K562 (cell line): ENCODE results near the gene NBR1. TPM values are rescaled to one million over a fixed set of nuclear protein-coding genes. Genes with fewer than 3 reads are reported as not detected.

Source experiments
- ATAC-seq: fragments of 200-7000 bp; cut with Tn5 transposase; 3 replicates; pipeline ENCODE4 v1.9.1; 2020; ENCODE audit warnings: moderate library complexity
- BruUV-seq: library from RNA; stranded (reverse); fragments of 400-500 nt; replicated peaks from 2 replicates; lab custom pipeline; 2021; lab: Mats Ljungman, UMichigan
- CTCF ChIA-PET: fragments of 300-600 bp; formaldehyde crosslinking; extraction: SDS; loops from one replicate; lab custom pipeline; 2021; ENCODE audit warnings: low intra/inter-chr PET ratio; lab: Yijun Ruan, JAX
- POLR2A ChIA-PET: fragments of 300-600, 350-650 bp; sonication (Branson Sonifier 250); formaldehyde crosslinking; extraction: SDS; loops from one replicate; lab custom pipeline; 2021; ENCODE audit warnings: antibody characterized with exemption, inconsistent platforms; lab: Yijun Ruan, JAX
- DNase-seq, 4 experiments: peaks; one replicate each; pipeline versions ENCODE4 v3.0.0 to v3.0.0-alpha.2; 2011 to 2018; ENCODE audit warnings: low spot score in 3 of 4, mixed read lengths in 3 of 4; ENCODE audit errors: extremely low read depth in 1 of 4
- FAIRE-seq: peaks from 2 replicates; lab custom pipeline; 2011; peaks lifted over from hg19 to GRCh38; lab: Jason Lieb, UNC
- H2AFZ ChIP-seq: 2 replicates; pipeline ENCODE4 v1.6.0; 2011; ENCODE audit warnings: low read depth, low read length, control low read depth, inconsistent platforms
- H3K27ac ChIP-seq: fragments of 200-600 bp; 3 replicates; pipeline ENCODE4 v1.8.0; 2011; ENCODE audit warnings: low read depth, mild to moderate bottlenecking, control low read depth, inconsistent platforms, low read length, moderate library complexity, mixed read lengths; ENCODE audit errors: extremely low read depth
- H3K27me3 ChIP-seq, 2 experiments: fragments of 300-600 bp in 1 of 2; 2 replicates in 1 of 2; 3 replicates in 1 of 2; pipeline versions ENCODE4 v1.6.0 to v1.8.0; 2011; ENCODE audit warnings: inconsistent platforms in 2 of 2, low read length in 2 of 2, mild to moderate bottlenecking in 1 of 2, mixed read lengths in 1 of 2, moderate library complexity in 1 of 2; ENCODE audit not compliant: control insufficient read depth in 2 of 2, insufficient read depth in 2 of 2
- H3K36me3 ChIP-seq: fragments of 300-600 bp; 3 replicates; pipeline ENCODE4 v1.8.0; 2011; ENCODE audit warnings: mild to moderate bottlenecking, low read length, inconsistent platforms; ENCODE audit not compliant: control insufficient read depth, insufficient read depth
- H3K4me1 ChIP-seq, 2 experiments: fragments of 200-600 bp in 1 of 2; replicated peaks in 1 of 2; 2 replicates in 1 of 2; 3 replicates in 1 of 2; pipeline versions ENCODE4 v1.5.1 to v1.8.0; 2011; ENCODE audit warnings: inconsistent platforms in 2 of 2, low read length in 2 of 2, mild to moderate bottlenecking in 1 of 2, mixed read lengths in 1 of 2, moderate library complexity in 1 of 2; ENCODE audit not compliant: control insufficient read depth in 2 of 2, insufficient read depth in 2 of 2
- H3K4me2 ChIP-seq: 2 replicates; pipeline ENCODE4 v1.6.1; 2011; ENCODE audit warnings: low read length, control low read depth, inconsistent platforms, mixed read lengths; ENCODE audit not compliant: insufficient read depth
- H3K4me3 ChIP-seq: fragments of 200-600 bp; sonication (generic), shearing (Covaris generic); 2 replicates; pipeline ENCODE4 v1.5.1; 2016; ENCODE audit warnings: control low read depth, inconsistent platforms
- H3K79me2 ChIP-seq: fragments of 200-600 bp; 3 replicates; pipeline ENCODE4 v1.8.0; 2011; ENCODE audit warnings: low read length, inconsistent platforms; ENCODE audit not compliant: control insufficient read depth, insufficient read depth
- H3K9ac ChIP-seq, 2 experiments: 2 replicates each; pipeline versions ENCODE4 v1.6.0 to v1.6.1; 2011; ENCODE audit warnings: low read depth in 2 of 2, low read length in 2 of 2, control low read depth in 1 of 2, inconsistent platforms in 1 of 2, mild to moderate bottlenecking in 1 of 2, mixed read lengths in 1 of 2; ENCODE audit not compliant: insufficient read depth in 1 of 2
- H3K9me1 ChIP-seq: one replicate; pipeline ENCODE4 v1.6.0; 2011; ENCODE audit warnings: inconsistent platforms, mild to moderate bottlenecking, low read length, moderate library complexity; ENCODE audit not compliant: control insufficient read depth, insufficient read depth
- H3K9me3 ChIP-seq: replicated peaks from 2 replicates; pipeline ENCODE4 v1.5.1; 2011; ENCODE audit warnings: low read depth, low read length, inconsistent platforms; ENCODE audit not compliant: control insufficient read depth, insufficient read depth
- H4K20me1 ChIP-seq: replicated peaks from 2 replicates; pipeline ENCODE4 v1.6.1; 2011; ENCODE audit warnings: low read length, inconsistent platforms, mixed read lengths; ENCODE audit not compliant: control insufficient read depth, insufficient read depth
- E2F6 ChIP-seq, 2 experiments: IDR thresholded peaks; 2 replicates each; pipeline ENCODE4 v1.6.1; 2011; ENCODE audit warnings: borderline replicate concordance in 1 of 2, control low read depth in 1 of 2, low read depth in 1 of 2, low read length in 1 of 2, mild to moderate bottlenecking in 1 of 2, mixed read lengths in 1 of 2, moderate library complexity in 1 of 2; ENCODE audit not compliant: insufficient read depth in 1 of 2, insufficient read length in 1 of 2, poor library complexity in 1 of 2, severe bottlenecking in 1 of 2; ENCODE audit errors: extremely low read depth in 1 of 2
- FOXJ3 ChIP-seq: sonication (generic); formaldehyde crosslinking; IDR thresholded peaks from 2 replicates; pipeline ENCODE4 v1.4.0; 2020; ENCODE audit warnings: mild to moderate bottlenecking, missing genetic modification reagents
- GTF2E2 ChIP-seq: fragments of 200-800 bp; sonication (Bioruptor generic); IDR thresholded peaks from 2 replicates; pipeline ENCODE4 v1.6.1; 2016; ENCODE audit warnings: missing genetic modification characterization, missing compliant biosample characterization
- HNRNPK ChIP-seq: fragments of 200-400 bp; formaldehyde crosslinking; IDR thresholded peaks from one replicate; pipeline ENCODE4 v1.6.1; 2018; ENCODE audit warnings: mild to moderate bottlenecking, low read depth, low read length; ENCODE audit not compliant: poor library complexity, severe bottlenecking
- HOMEZ ChIP-seq: fragments of 250-450 bp; sonication (Bioruptor Pico); IDR thresholded peaks from 2 replicates; pipeline ENCODE4 v1.4.0; 2020; ENCODE audit warnings: mild to moderate bottlenecking, moderate library complexity
- KLF16 ChIP-seq: IDR thresholded peaks from 2 replicates; pipeline ENCODE4 v1.6.1; 2016; ENCODE audit warnings: antibody characterized with exemption
- POLR2A ChIP-seq: fragments of 450-650 bp; conservative IDR thresholded peaks from 2 replicates; pipeline ENCODE4 v1.6.1; 2016
- PREB ChIP-seq: sonication (generic); formaldehyde crosslinking; IDR thresholded peaks from 2 replicates; pipeline ENCODE4 v1.8.1; 2023; ENCODE audit warnings: mild to moderate bottlenecking, missing genetic modification reagents
- RAD21 ChIP-seq, 2 experiments: fragments of 250-450 bp in 1 of 2; fragments of 450-650 bp in 1 of 2; sonication (Bioruptor Pico) in 1 of 2; formaldehyde crosslinking in 1 of 2; IDR thresholded peaks in 1 of 2; conservative IDR thresholded peaks in 1 of 2; 2 replicates each; pipeline versions ENCODE4 v1.4.0 to v1.8.0; 2020 to 2022; ENCODE audit warnings: mild to moderate bottlenecking in 2 of 2, moderate library complexity in 1 of 2
- SLC30A9 ChIP-seq: fragments of 250-450 bp; sonication (Bioruptor Pico); IDR thresholded peaks from 2 replicates; pipeline ENCODE4 v1.8.0; 2022; ENCODE audit warnings: mild to moderate bottlenecking, moderate library complexity
- TAF9B ChIP-seq: fragments of 450-650 bp; IDR thresholded peaks from 2 replicates; pipeline ENCODE4 v1.6.1; 2018; ENCODE audit warnings: mild to moderate bottlenecking; ENCODE audit not compliant: partially characterized antibody
- TGIF2 ChIP-seq: sonication (generic); formaldehyde crosslinking; IDR thresholded peaks from 2 replicates; pipeline ENCODE4 v1.8.1; 2022; ENCODE audit warnings: mild to moderate bottlenecking, missing genetic modification reagents, moderate library complexity
- U2AF1 ChIP-seq: fragments of 200-400 bp; formaldehyde crosslinking; optimal IDR thresholded peaks from 2 replicates; pipeline ENCODE3; 2017; ENCODE audit warnings: mild to moderate bottlenecking, low read depth, low read length, moderate library complexity
- UBTF ChIP-seq, 2 experiments: IDR thresholded peaks; 2 replicates each; pipeline ENCODE4 v1.6.1; 2012; ENCODE audit warnings: improper control_type of control experiment in 2 of 2, low read depth in 2 of 2, low read length in 2 of 2, borderline replicate concordance in 1 of 2
- ZNF717 ChIP-seq: fragments of 250-450 bp; sonication (Bioruptor Pico); IDR thresholded peaks from 2 replicates; pipeline ENCODE4 v1.5.0; 2021
- WGBS: fragments of 100-300 bp; shearing (Covaris generic); methylation state at CpG from one replicate; pipeline ENCODE4 v1.1.6; 2016; ENCODE audit warnings: low coverage, mixed read lengths; ENCODE audit not compliant: insufficient coverage; ENCODE audit errors: missing lambda C conversion rate; 5-methylcytosine and 5-hydroxymethylcytosine counted together
- in situ Hi-C: fragments of 300-500 bp; cut with MboI; formaldehyde crosslinking; loops from 4 replicates; pipeline ENCODE4 v1.15.0; 2018; ENCODE audit warnings: inconsistent platforms, mixed read lengths
- intact Hi-C: fragments of 100-400 bp; cut with micrococcal nuclease; formaldehyde crosslinking; loops from 2 replicates; pipeline ENCODE4 v1.14.2; 2022
- polyA plus RNA-seq, 8 experiments: library from polyadenylated mRNA; depleted of rRNA in 4 of 8; stranded (reverse) in 5 of 8; unstranded in 3 of 8; fragments of >200 nt; fragmentation: Nextera tagmentation in 2 of 8; fragmentation: Illumina TruSeq in 1 of 8; extraction: Ambion mirVana in 2 of 8; extraction: Trizol in 1 of 8; gene quantifications; 2 replicates each; pipeline versions ENCODE4 v1.2.1 to v1.2.3, GENCODE V29; 2011 to 2014; ENCODE audit warnings: inconsistent platforms in 1 of 8, missing spikeins in 1 of 8
- total RNA-seq, 7 experiments: library from RNA; depleted of rRNA in 6 of 7; stranded (reverse); fragments of >200 nt in 6 of 7; fragmentation: Illumina TruSeq in 2 of 7; extraction: Trizol in 2 of 7; gene quantifications; 2 replicates each; pipeline versions ENCODE4 v1.2.1 to v1.2.3, GENCODE V29; 2011 to 2021; ENCODE audit warnings: low replicate concordance in 1 of 7

Gene NBR1
- total and polyA plus RNA-seq, 9 of the 15 experiments (the other 6 are each of a cell fraction or from before 2014, with no cell fraction given) = 4.2 to 70.1 (median 39.9) TPM

- H3K9ac ChIP-seq = peak overlapping the region; percentile 88 to 91
- peak; percentile 37 for ATAC-seq
- WGBS = under 1% methylated on average over 28 of the region's 29 CpGs
- TF ChIP-seq SLC30A9 (CRISPR knock-in tag) = no peak
- no peak for TF ChIP-seq PREB (CRISPR knock-in tag)
- TF ChIP-seq POLR2A = no peak
- no peak for TF ChIP-seq TAF9B
- TF ChIP-seq HOMEZ (CRISPR knock-in tag) = no peak
- TF ChIP-seq KLF16 = no peak
- no peak for TF ChIP-seq GTF2E2 (tag)
- peak in 1 of 2 experiments; percentile 56; a peak in 1 of 4 replicates for TF ChIP-seq UBTF (IDR thresholded peaks at IDR 0.05; ENCODE audit: borderline replicate concordance in 1 of 2, low read depth in 2 of 2, low read length in 2 of 2)
- no peak for TF ChIP-seq FOXJ3 (CRISPR knock-in tag)
- TF ChIP-seq RAD21 (CRISPR knock-in tag; conservative IDR thresholded peaks at IDR 0.05 in 1 of 2, IDR thresholded peaks at IDR 0.05 in 1 of 2) = no peak
- no peak for TF ChIP-seq TGIF2 (CRISPR knock-in tag)
- TF ChIP-seq U2AF1 = no peak
- TF ChIP-seq HNRNPK = no peak
- peak in 1 of 2 experiments; percentile 76 for TF ChIP-seq E2F6 (IDR thresholded peaks at IDR 0.05; ENCODE audit: borderline replicate concordance in 1 of 2, extremely low read depth in 1 of 2, insufficient read depth in 1 of 2, insufficient read length in 1 of 2, low read depth in 1 of 2, low read length in 1 of 2, poor library complexity in 1 of 2, severe bottlenecking in 1 of 2)
- TF ChIP-seq ZNF717 (CRISPR knock-in tag) = no peak
Measured at GRCh38 chr17:43169561-43170139, 1.4 kb upstream of the NBR1 start.

More at GRCh38 chr17:43169561-43170139, 1.4 kb upstream of the NBR1 start:
- no TSS peak for BruUV-seq
- H3K9me1 ChIP-seq = no peaks in the 10 kb centered on the region
- peak overlapping the region; percentile 84 for H3K4me3 ChIP-seq
- peaks cover 48% of the 10 kb centered on the region for H3K79me2 ChIP-seq
- FAIRE-seq (no peak), DNase-seq (peak; percentile 30 to 59 (median 54))
- H2AFZ ChIP-seq = peak overlapping the region; percentile 95
- H3K27ac ChIP-seq = peak overlapping the region; percentile 92; the same call in 2 of the 3 replicates
- no peaks in the 10 kb centered on the region for H3K36me3 ChIP-seq
- no peaks in the 10 kb centered on the region for H4K20me1 ChIP-seq
- no peaks in the 10 kb centered on the region for H3K9me3 ChIP-seq
- POLR2A ChIA-PET = interaction anchor here (0.6 to 2.0 kb wide), 15 partner anchors 9 to 172 kb away, joined by 3 to 28 read pairs (median 4); partner anchors contain the start of genes BRCA1 and RPL27
- peaks cover 3 to 8% of the 10 kb centered on the region in 2 experiments; a peak in 3 of 5 replicates for H3K4me1 ChIP-seq
- H3K4me2 ChIP-seq = peak overlapping the region; percentile 89
- H3K27me3 ChIP-seq = no peaks in the 10 kb centered on the region
- intact Hi-C loops = no loop called here
- CTCF ChIA-PET = no interaction called here
- in situ Hi-C loops = no loop called here
